ENCODE data around the gene TMEM26. TPM values are rescaled to one million over a fixed set of nuclear protein-coding genes. Genes with fewer than 3 reads are reported as not detected.
A peak's percentile ranks its signal among the peaks of the same experiment; 100 is the strongest.

TMEM26 gene
- total and polyA plus RNA-seq, 9 of the 15 experiments (the other 6 are each of a cell fraction or from before 2014, with no cell fraction given), result not detected

- TF ChIP-seq ZNF280B (CRISPR knock-in tag; IDR thresholded peaks at IDR 0.05), result no peak
- no peak for TF ChIP-seq NR2F6 (CRISPR knock-in tag; IDR thresholded peaks at IDR 0.05)
- no peak for TF ChIP-seq CBFA2T2 (conservative IDR thresholded peaks at IDR 0.05)
These were observed 41.5 kb downstream of the TMEM26 start (continued) for GRCh38 chr10:61411706-61412105.

- no peaks in the 10 kb centered on the region for H3K36me3 ChIP-seq (ENCODE audit: control insufficient read depth, insufficient read depth, low read length)
- H3K4me3 ChIP-seq, result no peak overlapping the region
- H3K27me3 ChIP-seq (ENCODE audit: control insufficient read depth in 2 of 2, insufficient read depth in 2 of 2, low read length in 2 of 2), result no peaks in the 10 kb centered on the region
- no peaks in the 10 kb centered on the region for H3K4me1 ChIP-seq (replicated peaks in 1 of 2; ENCODE audit: control insufficient read depth in 2 of 2, insufficient read depth in 2 of 2, low read length in 2 of 2)
- peak; percentile 74 for ATAC-seq
- H3K79me2 ChIP-seq (ENCODE audit: control insufficient read depth, insufficient read depth, low read length), result no peaks in the 10 kb centered on the region
- FAIRE-seq, result peak; percentile 42
- H3K9me3 ChIP-seq (replicated peaks; ENCODE audit: control insufficient read depth, insufficient read depth, low read depth, low read length), result no peaks in the 10 kb centered on the region
- no peak overlapping the region for H3K27ac ChIP-seq (ENCODE audit: extremely low read depth, low read depth, low read length)
- no peaks in the 10 kb centered on the region for H4K20me1 ChIP-seq (replicated peaks; ENCODE audit: control insufficient read depth, insufficient read depth, low read length)
- ChIA-PET POLR2A (interaction anchor here (0.5 to 1.2 kb wide), 2 partner anchors 12 to 233 kb away, joined by 3 read pairs; no protein-coding TSS in a partner anchor), CTCF (ENCODE audit: low intra/inter-chr PET ratio) (no interaction called here)
- intact Hi-C loops (cut with micrococcal nuclease), result no loop called here
- H3K4me2 ChIP-seq (ENCODE audit: insufficient read depth, low read length), result peak overlapping the region; percentile 38
- WGBS (ENCODE audit: insufficient coverage, low coverage, missing lambda C conversion rate), result 23% methylated on average over 18 of the region's 18 CpGs
- DNase-seq (ENCODE audit: extremely low read depth in 1 of 4, low spot score in 3 of 4), result peak in 3 of 4 experiments; percentile 13 to 28 (median 26)
- peak overlapping the region; percentile 88 for H2AFZ ChIP-seq (ENCODE audit: low read depth, low read length)
- H3K9me1 ChIP-seq (ENCODE audit: control insufficient read depth, insufficient read depth, low read length), result no peaks in the 10 kb centered on the region
- H3K9ac ChIP-seq (ENCODE audit: insufficient read depth in 1 of 2, low read depth in 2 of 2, low read length in 2 of 2), result no peak overlapping the region
- BruUV-seq (replicated peaks), result no TSS peak
- in situ Hi-C loops (cut with MboI), result no loop called here
- peak; percentile 57; the same call in 1 of the 2 replicates for TF ChIP-seq ATF1 (CRISPR knock-in tag; IDR thresholded peaks at IDR 0.05)
- peak; percentile 81 for TF ChIP-seq ATF1 (tag; IDR thresholded peaks at IDR 0.05)
- no peak for TF ChIP-seq PHB (CRISPR knock-in tag; IDR thresholded peaks at IDR 0.05)
- 0 out of 4 replicates have a peak, but pooled peaks of 1 of the 2 experiments have one; percentile 13 for TF ChIP-seq RAD21 (CRISPR knock-in tag; conservative IDR thresholded peaks at IDR 0.05 in 1 of 2, IDR thresholded peaks at IDR 0.05 in 1 of 2)
- peak in 1 of 2 experiments; percentile 70 for TF ChIP-seq E2F6 (IDR thresholded peaks at IDR 0.05; ENCODE audit: borderline replicate concordance in 1 of 2, extremely low read depth in 1 of 2, insufficient read depth in 1 of 2, insufficient read length in 1 of 2, low read depth in 1 of 2, low read length in 1 of 2, poor library complexity in 1 of 2, severe bottlenecking in 1 of 2)
- peak; percentile 63; the same call in 1 of the 2 replicates for TF ChIP-seq CC2D1A (IDR thresholded peaks at IDR 0.05)
- peak; percentile 44 for TF ChIP-seq CEBPB (tag; IDR thresholded peaks at IDR 0.05)
- no peak for TF ChIP-seq CHCHD3 (CRISPR knock-in tag; IDR thresholded peaks at IDR 0.05)
- 0 out of 2 replicates have a peak, but pooled peaks have one; percentile 30 for TF ChIP-seq CREB3 (tag; conservative IDR thresholded peaks at IDR 0.05; ENCODE audit: low read depth)
These were observed 42.7 kb downstream of the TMEM26 start for GRCh38 chr10:61410353-61411070.
